Astrocyte of the cerebellum (primary cell): ENCODE data around the gene RSRP1.
A peak's percentile ranks its signal among the peaks of the same experiment; 100 is the strongest.
"Not testable (repeated sequence)": the region's sequence is repeated elsewhere in the genome, so short reads cannot be mapped to it uniquely, and the experiment has no call there.

ENCODE experiments used
- DNase-seq: peaks from one replicate; pipeline ENCODE4 v3.0.0-alpha.2; 2011; ENCODE audit warnings: low read depth
- H3K4me3 ChIP-seq: 2 replicates; pipeline ENCODE4 v1.5.1; 2011; ENCODE audit warnings: mild to moderate bottlenecking, low read depth, low read length, moderate library complexity
- in situ Hi-C: cut with HindIII; loops from 2 replicates; pipeline ENCODE4 v1.10.0; 2017; ENCODE audit warnings: low sequenced_read_pairs
- TF ChIP-seq, protein P1 (sequence below): IDR thresholded peaks from 2 replicates; pipeline ENCODE4 v1.5.1; 2012; ENCODE audit warnings: low read length, low read depth, moderate library complexity, mild to moderate bottlenecking; ENCODE audit errors: missing control alignments

Gene RSRP1

GRCh38 chr1:25268143-25268760 lies 21.0 kb upstream of the RSRP1 start:
- H3K4me3 ChIP-seq = peak overlapping the region; percentile 50

DNA sequence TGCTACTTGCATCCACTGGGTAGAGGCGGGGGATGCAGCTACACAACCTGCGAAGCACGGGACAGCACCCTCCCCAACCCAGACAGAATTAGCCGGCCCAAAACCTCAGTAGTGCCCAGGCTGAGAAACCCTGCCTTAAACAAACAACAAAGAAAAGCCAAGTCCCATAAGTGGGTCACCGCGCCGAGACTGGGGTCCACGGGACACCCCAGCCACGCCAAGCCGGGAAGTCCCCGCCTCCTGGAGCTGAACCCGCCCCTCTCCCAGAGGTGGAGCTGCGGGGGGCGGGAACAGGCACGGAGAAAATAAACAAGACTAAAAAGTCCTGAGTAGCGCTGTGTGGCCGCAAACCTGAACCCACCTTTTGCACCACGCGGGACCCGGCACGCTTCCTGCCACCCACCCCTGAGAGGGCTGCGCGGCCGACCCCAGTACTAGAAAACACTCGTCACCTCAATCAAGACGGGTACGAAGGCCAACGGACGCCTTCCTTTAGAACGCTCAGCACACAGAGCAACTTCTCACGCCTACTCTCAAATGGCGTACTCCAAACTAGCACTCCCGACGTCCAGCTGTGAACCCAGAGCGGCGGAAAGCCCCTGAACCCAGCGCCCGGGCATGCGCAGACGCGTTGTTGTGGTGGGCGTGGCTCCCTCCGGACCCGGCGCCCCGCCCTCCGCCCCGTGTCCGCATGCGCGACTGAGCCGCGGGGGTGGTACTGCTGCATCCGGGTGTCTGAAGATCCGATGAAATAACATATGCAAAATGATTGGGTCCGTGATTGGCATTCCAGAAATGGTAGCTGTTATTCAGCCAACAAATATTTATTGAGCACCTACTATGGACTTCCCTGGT lies 20.3 kb upstream of the RSRP1 start:
- DNase-seq = peak; percentile 39
- in situ Hi-C loops = not testable (repeated sequence)
- H3K4me3 ChIP-seq = peak overlapping the region; percentile 50

More at GRCh38 chr1:25268143-25268760, 21.0 kb upstream of the RSRP1 start:
- DNase-seq, in situ Hi-C loops: not testable (repeated sequence)

GRCh38 chr1:25266554-25267287 lies 19.5 kb upstream of the RSRP1 start:
- TF ChIP-seq, protein P1, sequence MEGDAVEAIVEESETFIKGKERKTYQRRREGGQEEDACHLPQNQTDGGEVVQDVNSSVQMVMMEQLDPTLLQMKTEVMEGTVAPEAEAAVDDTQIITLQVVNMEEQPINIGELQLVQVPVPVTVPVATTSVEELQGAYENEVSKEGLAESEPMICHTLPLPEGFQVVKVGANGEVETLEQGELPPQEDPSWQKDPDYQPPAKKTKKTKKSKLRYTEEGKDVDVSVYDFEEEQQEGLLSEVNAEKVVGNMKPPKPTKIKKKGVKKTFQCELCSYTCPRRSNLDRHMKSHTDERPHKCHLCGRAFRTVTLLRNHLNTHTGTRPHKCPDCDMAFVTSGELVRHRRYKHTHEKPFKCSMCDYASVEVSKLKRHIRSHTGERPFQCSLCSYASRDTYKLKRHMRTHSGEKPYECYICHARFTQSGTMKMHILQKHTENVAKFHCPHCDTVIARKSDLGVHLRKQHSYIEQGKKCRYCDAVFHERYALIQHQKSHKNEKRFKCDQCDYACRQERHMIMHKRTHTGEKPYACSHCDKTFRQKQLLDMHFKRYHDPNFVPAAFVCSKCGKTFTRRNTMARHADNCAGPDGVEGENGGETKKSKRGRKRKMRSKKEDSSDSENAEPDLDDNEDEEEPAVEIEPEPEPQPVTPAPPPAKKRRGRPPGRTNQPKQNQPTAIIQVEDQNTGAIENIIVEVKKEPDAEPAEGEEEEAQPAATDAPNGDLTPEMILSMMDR = peak; percentile 6
- H3K4me3 ChIP-seq = peak overlapping the region; percentile 52
- DNase-seq, in situ Hi-C loops: not testable (repeated sequence)

- H3K4me3 ChIP-seq, in situ Hi-C loops: not testable (repeated sequence)
Observed at GRCh38 chr1:25260336-25260735, 13.1 kb upstream of the RSRP1 start.

DNA sequence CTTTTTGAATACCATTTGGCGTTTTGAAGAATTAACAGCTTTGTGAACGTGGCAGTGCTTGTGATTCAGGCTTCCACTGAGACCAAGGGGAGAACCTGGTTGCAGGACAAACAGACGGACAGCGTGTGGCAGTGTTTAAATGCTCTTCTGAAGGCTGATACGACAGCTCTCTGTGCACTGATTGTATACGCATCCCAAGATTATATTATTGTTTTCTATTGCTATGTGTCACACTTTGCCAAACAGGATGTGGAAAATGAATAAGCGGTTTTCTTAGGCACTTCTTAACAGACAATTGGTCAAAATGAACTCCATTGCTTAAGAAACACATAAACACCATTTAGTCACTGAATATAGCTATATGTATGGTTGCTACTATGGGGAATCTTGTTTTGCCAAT lies 12.6 kb upstream of the RSRP1 start:
- in situ Hi-C loops, DNase-seq, H3K4me3 ChIP-seq: not testable (repeated sequence)
- TF ChIP-seq, protein P1 = peak; percentile 37

More at GRCh38 chr1:25260336-25260735, 13.1 kb upstream of the RSRP1 start:
- not testable (repeated sequence) for DNase-seq

GRCh38 chr1:25257196-25257595 lies 9.9 kb upstream of the RSRP1 start:
- DNase-seq = no peak
- H3K4me3 ChIP-seq = no peak overlapping the region
- TF ChIP-seq, protein P1 = no peak
- in situ Hi-C loops = no loop called here

DNA sequence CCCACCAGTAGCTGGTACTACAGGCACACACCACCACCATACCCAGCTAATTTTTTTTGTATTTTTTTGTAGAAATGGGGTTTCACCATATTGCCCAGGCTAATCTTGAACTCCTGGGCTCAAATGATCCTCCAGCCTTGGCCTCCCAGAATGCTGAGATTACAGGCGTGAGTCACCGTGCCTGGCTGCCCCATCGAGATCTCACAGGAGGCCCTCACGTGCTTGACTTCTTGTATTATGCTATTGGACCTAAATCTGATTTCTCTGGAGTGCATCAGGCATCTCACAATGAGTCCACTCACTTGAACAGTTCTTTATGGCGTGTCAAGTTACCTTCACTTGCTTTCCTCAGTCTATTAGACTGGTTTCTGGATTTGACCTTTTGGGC lies 9.3 kb upstream of the RSRP1 start:
- no peak overlapping the region for H3K4me3 ChIP-seq
- in situ Hi-C loops = no loop called here
- no peak for DNase-seq
- TF ChIP-seq, protein P1 = no peak
